Activated T-helper 1 cell treated with anti-CD3 and anti-CD28 coated beads, Interleukin-2, amount 50 U/mL, for 16 hours (primary cell): ENCODE results near the gene DLX2.
"Not testable (repeated sequence)": the region's sequence is repeated elsewhere in the genome, so short reads cannot be mapped to it uniquely, and the experiment has no call there.

Experiments
- DNase-seq, 2 donors: peaks; one replicate each; pipeline ENCODE4 v3.0.0-alpha.2; 2020; ENCODE audit warnings: low read depth in 1 of 2, low spot score in 1 of 2

The DLX2 gene

GRCh38 chr2:172083628-172084394, 18.9 kb downstream of the DLX2 start:
- DNase-seq = no peak

GRCh38 chr2:172082944-172083627, 19.6 kb downstream of the DLX2 start:
- DNase-seq = no peak

GRCh38 chr2:172082105-172082943, 20.4 kb downstream of the DLX2 start:
- no peak for DNase-seq

GRCh38 chr2:172081221-172082022, 21.3 kb downstream of the DLX2 start:
- DNase-seq = no peak

GRCh38 chr2:172080641-172081220, 22.0 kb downstream of the DLX2 start:
- DNase-seq = no peak

GRCh38 chr2:172079838-172080640, 22.7 kb downstream of the DLX2 start:
- DNase-seq = no peak

- no peak for DNase-seq
These were observed 23.3 kb downstream of the DLX2 start for GRCh38 chr2:172079416-172079815.

- DNase-seq = no peak
These were observed 28.4 kb downstream of the DLX2 start for GRCh38 chr2:172074254-172074653.

GRCh38 chr2:172073518-172073917, 29.2 kb downstream of the DLX2 start:
- no peak for DNase-seq

GRCh38 chr2:172072706-172073105, 30.0 kb downstream of the DLX2 start:
- DNase-seq = no peak

GRCh38 chr2:172072303-172072702, 30.4 kb downstream of the DLX2 start:
- no peak for DNase-seq

- DNase-seq = no peak
These were observed 31.8 kb downstream of the DLX2 start for GRCh38 chr2:172070936-172071335.

GRCh38 chr2:172067905-172068304, 34.8 kb downstream of the DLX2 start:
- not testable (repeated sequence) for DNase-seq

- no peak for DNase-seq
These were observed 36.3 kb downstream of the DLX2 start for GRCh38 chr2:172066394-172066886.

- no peak for DNase-seq
These were observed 37.6 kb downstream of the DLX2 start for GRCh38 chr2:172065111-172065510.

GRCh38 chr2:172063446-172063845, 39.3 kb downstream of the DLX2 start:
- DNase-seq = no peak

- DNase-seq = no peak
These were observed 40.2 kb downstream of the DLX2 start for GRCh38 chr2:172062402-172063004.

- not testable (repeated sequence) for DNase-seq
These were observed 42.6 kb downstream of the DLX2 start for GRCh38 chr2:172060118-172060517.

GRCh38 chr2:172058660-172059059, 44.0 kb downstream of the DLX2 start:
- no peak for DNase-seq
